GM19324 (cell line): ENCODE results near the gene MED28.
"Not testable (repeated sequence)": the region's sequence is repeated elsewhere in the genome, so short reads cannot be mapped to it uniquely, and the experiment has no call there.

Experiments
- ATAC-seq: cut with Tn5 transposase; IDR thresholded peaks from one replicate; pipeline ENCODE4 v1.9.1; 2021; ENCODE audit warnings: mild to moderate bottlenecking, moderate library complexity; ENCODE audit not compliant: unreplicated experiment, low FRiP score

The MED28 gene

DNA sequence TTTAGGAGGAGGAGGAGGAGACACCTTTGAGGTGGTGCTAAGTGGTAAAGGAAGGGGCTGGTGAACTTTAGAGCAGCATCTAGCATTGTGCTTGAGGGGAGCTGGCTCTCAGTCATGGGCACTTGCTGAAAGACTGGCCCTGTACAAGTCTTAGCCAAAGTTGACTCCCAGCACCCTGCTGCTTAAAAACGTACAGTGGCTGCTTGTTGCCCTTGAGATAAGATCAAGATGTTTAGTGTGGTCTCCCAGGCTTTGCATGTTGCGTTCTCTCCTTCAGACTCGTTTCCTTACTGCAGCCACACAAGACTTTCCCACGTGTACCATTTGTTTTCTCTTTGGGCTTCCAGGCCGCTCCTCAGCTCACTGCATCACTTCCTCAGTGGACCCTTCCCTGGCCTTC, 1.8 kb downstream of the MED28 start:
- no peak for ATAC-seq

GRCh38 chr4:17618926-17619325, 4.5 kb downstream of the MED28 start:
- no peak for ATAC-seq

GRCh38 chr4:17619416-17620105, 5.1 kb downstream of the MED28 start:
- ATAC-seq = no peak

GRCh38 chr4:17623451-17624001, 9.1 kb downstream of the MED28 start:
- ATAC-seq = no peak

- no peak for ATAC-seq
Observed at GRCh38 chr4:17624821-17625220, 10.4 kb downstream of the MED28 start.

GRCh38 chr4:17630228-17630627, 15.8 kb downstream of the MED28 start:
- ATAC-seq = no peak

- no peak for ATAC-seq
Observed at GRCh38 chr4:17633600-17633999, 19.2 kb downstream of the MED28 start.

GRCh38 chr4:17635056-17635455, 20.6 kb downstream of the MED28 start:
- ATAC-seq = no peak

DNA sequence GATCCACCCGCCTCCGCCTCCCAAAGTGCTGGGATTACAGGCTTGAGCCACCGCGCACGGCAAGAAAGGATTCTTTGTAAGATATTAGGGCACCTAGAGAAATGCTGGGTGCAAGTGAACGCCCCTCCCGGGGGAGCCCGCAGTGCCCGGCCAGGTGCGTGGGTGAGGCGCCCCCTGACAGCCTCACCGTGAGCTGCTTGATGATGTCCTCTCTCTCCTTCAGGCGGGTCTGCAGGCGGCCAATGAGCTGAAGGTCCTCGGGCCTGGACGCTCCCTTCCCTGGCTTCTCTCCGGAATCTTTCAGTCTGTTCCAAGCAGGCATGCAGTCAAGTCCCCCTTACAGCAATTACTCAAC, 21.9 kb downstream of the MED28 start:
- no peak for ATAC-seq

GRCh38 chr4:17636696-17637622, 22.5 kb downstream of the MED28 start:
- ATAC-seq = peak; percentile 62

- no peak for ATAC-seq
Observed at GRCh38 chr4:17639136-17639535, 24.7 kb downstream of the MED28 start.

DNA sequence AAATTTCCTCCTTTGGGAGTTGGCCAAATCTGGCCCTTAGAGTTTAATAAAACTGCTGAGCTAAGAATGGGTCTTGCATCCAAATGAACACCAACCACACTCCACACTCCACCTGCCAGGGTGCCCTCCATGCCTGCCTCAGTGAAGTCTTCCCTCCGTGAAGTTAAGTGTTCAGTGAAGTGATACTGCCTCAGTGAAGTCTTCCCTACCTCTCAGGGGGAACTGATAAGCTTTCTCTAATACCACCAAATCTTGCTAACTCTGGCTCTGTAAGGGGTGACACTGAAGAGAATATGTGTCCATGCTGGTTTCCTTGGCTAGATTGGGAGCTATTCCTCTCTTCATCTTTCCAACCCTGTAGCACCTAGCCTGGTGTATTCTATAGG, 27.9 kb downstream of the MED28 start:
- ATAC-seq = no peak

- ATAC-seq = no peak
Observed at GRCh38 chr4:17646693-17647092, 32.3 kb downstream of the MED28 start.

DNA sequence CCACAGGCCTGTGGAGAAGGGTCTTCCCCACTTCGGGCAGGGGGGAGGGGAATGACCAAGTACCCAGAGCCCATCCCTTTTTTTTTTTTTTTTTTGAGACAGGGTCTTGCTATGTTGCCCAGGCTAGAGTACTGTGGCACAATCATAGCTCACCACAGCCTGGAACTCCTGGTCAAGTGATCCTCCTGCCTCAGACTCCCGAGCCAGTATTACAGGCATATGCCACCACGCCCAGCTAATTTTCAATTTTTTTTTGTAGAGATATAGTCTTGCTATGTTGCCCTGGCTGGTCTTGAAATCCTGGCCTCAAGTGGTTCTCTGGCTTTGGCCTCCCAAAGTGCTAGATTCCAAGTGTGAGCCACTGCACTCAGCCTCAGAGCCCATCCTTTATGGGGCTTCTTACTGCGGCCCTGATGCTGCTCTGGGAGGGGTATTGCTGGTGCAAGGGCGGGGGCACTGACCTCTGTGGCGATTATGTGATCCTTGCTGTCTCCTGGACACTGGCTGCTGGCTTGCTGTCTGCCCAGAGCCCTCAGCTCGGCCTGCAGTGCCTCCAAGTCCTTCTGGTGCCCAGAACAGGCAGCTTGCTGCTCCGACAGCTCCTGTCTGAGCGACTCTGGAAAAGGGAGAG, 32.9 kb downstream of the MED28 start:
- ATAC-seq = no peak

- ATAC-seq = no peak
Observed at GRCh38 chr4:17647927-17648326, 33.5 kb downstream of the MED28 start.

DNA sequence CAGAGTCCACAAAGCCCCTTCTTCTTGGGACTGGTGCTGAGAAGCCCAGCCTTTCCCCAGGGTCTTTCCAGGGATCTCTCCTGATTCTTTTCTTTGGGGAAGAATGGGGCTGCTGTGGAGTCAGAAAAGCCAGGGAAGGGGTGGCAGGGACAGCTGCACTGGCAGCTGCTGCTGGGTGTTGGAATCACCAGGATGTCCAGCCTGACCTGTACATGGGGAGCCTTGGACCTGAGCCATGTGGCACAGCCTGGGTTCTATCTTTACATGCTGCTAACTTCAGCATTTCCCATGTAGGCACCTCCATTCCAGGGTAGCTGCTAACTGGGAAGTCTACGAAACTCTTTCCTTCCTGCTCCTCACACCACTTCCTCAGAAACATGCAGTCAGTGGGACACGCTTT, 36.0 kb downstream of the MED28 start:
- ATAC-seq = no peak

DNA sequence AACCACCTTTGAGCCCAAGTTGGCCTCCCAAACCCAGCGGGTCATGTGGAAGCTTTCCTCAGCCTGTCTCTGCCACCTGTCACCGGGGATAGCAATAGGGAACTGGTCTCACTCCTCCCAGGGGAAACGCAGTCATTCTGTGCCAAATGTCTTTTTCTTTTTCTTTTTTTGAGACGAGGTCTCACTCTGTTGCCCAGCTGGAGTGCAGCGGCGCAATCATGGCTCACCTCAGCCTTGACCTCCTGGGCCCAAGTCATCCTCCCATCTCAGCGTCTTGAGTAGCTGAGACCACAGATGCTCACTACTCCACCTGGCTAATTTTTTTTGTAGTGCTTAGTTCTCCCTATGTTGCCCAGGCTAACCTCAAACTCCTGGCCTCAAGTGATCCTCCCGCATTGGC, 40.3 kb downstream of the MED28 start:
- no peak for ATAC-seq

DNA sequence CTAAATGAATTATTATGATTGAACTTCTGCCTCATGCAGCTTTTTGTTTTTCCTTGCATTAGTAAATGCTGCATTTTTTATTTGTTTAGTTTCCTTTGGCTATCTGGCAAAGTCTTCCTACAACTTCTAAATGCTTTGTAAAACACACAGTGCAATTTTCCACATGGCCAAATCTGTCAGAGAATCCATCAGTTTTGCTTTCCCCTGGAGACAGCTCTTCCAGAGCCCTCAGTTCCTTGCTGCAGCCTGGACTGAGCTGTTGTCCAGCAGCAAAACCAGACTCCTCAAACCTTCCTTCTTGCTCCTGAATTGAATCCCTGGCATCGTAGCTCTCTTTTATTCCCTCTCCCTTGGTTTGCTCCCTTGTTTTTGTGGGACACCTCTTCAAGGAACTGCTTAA, 42.6 kb downstream of the MED28 start:
- ATAC-seq = no peak

- no peak for ATAC-seq
Observed at GRCh38 chr4:17657849-17658248, 43.4 kb downstream of the MED28 start.

DNA sequence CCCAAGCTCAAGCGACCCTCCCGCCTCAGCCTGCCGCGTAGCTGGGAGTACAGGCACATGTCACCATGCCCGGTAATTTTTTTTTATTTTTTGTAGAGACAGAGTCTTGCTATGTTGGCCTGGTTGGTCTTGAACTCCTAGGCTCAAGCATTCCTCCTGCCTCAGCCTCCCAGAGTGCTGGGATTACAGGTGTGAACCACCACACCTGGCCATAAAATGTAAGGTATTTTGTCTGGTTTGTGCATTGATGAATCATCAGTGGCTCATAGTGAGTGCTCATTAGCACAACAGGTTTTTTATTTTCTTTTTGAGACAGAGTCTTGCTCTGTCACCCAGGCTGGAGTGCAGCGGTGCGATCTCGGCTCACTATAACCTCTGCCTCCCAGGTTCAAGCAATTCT, 44.8 kb downstream of the MED28 start:
- ATAC-seq = not testable (repeated sequence)

- ATAC-seq = no peak
Observed at GRCh38 chr4:17662694-17663093, 48.3 kb downstream of the MED28 start.
